Right atrium auricular region (tissue), 2 donors: ENCODE measurements around the gene DISC1. TPM values are rescaled to one million over a fixed set of nuclear protein-coding genes. Genes with fewer than 3 reads are reported as not detected.

Experiments
- DNase-seq: peaks from one replicate; pipeline ENCODE4 v3.0.0-alpha.2; 2019; ENCODE audit warnings: low spot score
- H3K27ac ChIP-seq, 2 donors: fragments of 200-600 bp; sonication (generic); 1 replicate in 1 of 2; 2 replicates in 1 of 2; pipeline ENCODE4 v1.5.1; 2016 to 2019
- H3K27me3 ChIP-seq, 2 donors: fragments of 200-600 bp; sonication (generic); one replicate each; pipeline versions ENCODE4 v1.5.1 to v1.6.0; 2017 to 2019
- H3K36me3 ChIP-seq: fragments of 200-600 bp; sonication (generic); one replicate; pipeline ENCODE4 v1.5.1; 2016
- H3K4me1 ChIP-seq, 2 donors: fragments of 200-600 bp; sonication (generic); one replicate each; pipeline versions ENCODE4 v1.5.1 to v1.6.0; 2017 to 2019
- H3K4me3 ChIP-seq, 2 donors: fragments of 200-600 bp; sonication (generic); 1 replicate in 1 of 2; 2 replicates in 1 of 2; pipeline ENCODE4 v1.5.1; 2017 to 2019; ENCODE audit warnings: mild to moderate bottlenecking in 1 of 2, moderate library complexity in 1 of 2
- H3K9me3 ChIP-seq, 2 donors: fragments of 200-600 bp; sonication (generic); one replicate each; pipeline ENCODE4 v1.5.1; 2019
- CTCF ChIP-seq, 2 donors: fragments of 200-600 bp; sonication (generic); IDR thresholded peaks; one replicate each; pipeline ENCODE4 v1.5.1; 2019; ENCODE audit warnings: antibody characterized with exemption in 2 of 2
- total RNA-seq, 2 donors: library from RNA; depleted of rRNA; stranded (reverse); fragments of >200 nt; gene quantifications; one replicate each; pipeline ENCODE4 v1.1.0, GENCODE V29; 2016

The DISC1 gene
- total RNA-seq, 2 donors from 2014 or later, result 1.8 to 5.3 TPM

GRCh38 chr1:232044728-232045127 is 418.1 kb downstream of the DISC1 start:
- H3K9me3 ChIP-seq, result no peaks in the 10 kb centered on the region
- H3K36me3 ChIP-seq, result no peaks in the 10 kb centered on the region
- DNase-seq, result no peak
- no peaks in the 10 kb centered on the region for H3K4me1 ChIP-seq
- H3K27ac ChIP-seq, result no peak overlapping the region
- H3K4me3 ChIP-seq, result no peak overlapping the region
- no peaks in the 10 kb centered on the region for H3K27me3 ChIP-seq
- TF ChIP-seq CTCF (IDR thresholded peaks at IDR 0.05), result no peak

- no peak overlapping the region for H3K4me3 ChIP-seq
- no peak for TF ChIP-seq CTCF (IDR thresholded peaks at IDR 0.05)
- H3K9me3 ChIP-seq, result no peaks in the 10 kb centered on the region
- H3K27ac ChIP-seq, result no peak overlapping the region
- DNase-seq, result no peak
- no peaks in the 10 kb centered on the region for H3K4me1 ChIP-seq
- H3K27me3 ChIP-seq, result no peaks in the 10 kb centered on the region
- H3K36me3 ChIP-seq, result no peaks in the 10 kb centered on the region
Measured at GRCh38 chr1:232045139-232045994, 418.8 kb downstream of the DISC1 start.

- H3K9me3 ChIP-seq, result no peaks in the 10 kb centered on the region
- no peak for DNase-seq
- H3K27ac ChIP-seq, result no peak overlapping the region
- no peaks in the 10 kb centered on the region for H3K27me3 ChIP-seq
- no peak overlapping the region for H3K4me3 ChIP-seq
- TF ChIP-seq CTCF (IDR thresholded peaks at IDR 0.05), result no peak
- no peaks in the 10 kb centered on the region for H3K4me1 ChIP-seq
- no peaks in the 10 kb centered on the region for H3K36me3 ChIP-seq
Measured at GRCh38 chr1:232046451-232047306, 420.1 kb downstream of the DISC1 start.

- no peak for DNase-seq
- TF ChIP-seq CTCF (IDR thresholded peaks at IDR 0.05), result no peak
Measured at GRCh38 chr1:232047473-232047872, 420.9 kb downstream of the DISC1 start.

GRCh38 chr1:232048481-232048880 is 421.9 kb downstream of the DISC1 start:
- DNase-seq, result no peak
- no peak overlapping the region for H3K4me3 ChIP-seq
- H3K27ac ChIP-seq, result no peak overlapping the region
- no peak for TF ChIP-seq CTCF (IDR thresholded peaks at IDR 0.05)
- no peaks in the 10 kb centered on the region for H3K36me3 ChIP-seq
- no peaks in the 10 kb centered on the region for H3K4me1 ChIP-seq
- H3K9me3 ChIP-seq, result no peaks in the 10 kb centered on the region
- no peaks in the 10 kb centered on the region for H3K27me3 ChIP-seq

More at GRCh38 chr1:232047473-232047872, 420.9 kb downstream of the DISC1 start:
- H3K4me3 ChIP-seq, result no peak overlapping the region
- H3K9me3 ChIP-seq, result no peaks in the 10 kb centered on the region
- H3K27ac ChIP-seq, result no peak overlapping the region
- no peaks in the 10 kb centered on the region for H3K4me1 ChIP-seq
- no peaks in the 10 kb centered on the region for H3K36me3 ChIP-seq
- H3K27me3 ChIP-seq, result no peaks in the 10 kb centered on the region
